Muscle of arm (tissue), 14 donors: ENCODE results near the gene ATAD3B. TPM values are rescaled to one million over a fixed set of nuclear protein-coding genes. Genes with fewer than 3 reads are reported as not detected.
"Not testable (repeated sequence)": the region's sequence is repeated elsewhere in the genome, so short reads cannot be mapped to it uniquely, and the experiment has no call there.

Experiments used
- DNase-seq: peaks from one replicate; pipeline ENCODE4 v3.0.0-alpha.2; 2013
- long read RNA-seq, 11 donors: transcript quantifications; one replicate each; lab custom pipeline, GENCODE V29; 2026
- polyA plus RNA-seq, 12 donors: library from polyadenylated mRNA; unstranded; fragments of 120-200 nt; gene quantifications; one replicate each; pipeline ENCODE4 v1.2.1, GENCODE V29; 2013; ENCODE audit not compliant: insufficient read length in 12 of 12

ATAD3B gene, protein sequence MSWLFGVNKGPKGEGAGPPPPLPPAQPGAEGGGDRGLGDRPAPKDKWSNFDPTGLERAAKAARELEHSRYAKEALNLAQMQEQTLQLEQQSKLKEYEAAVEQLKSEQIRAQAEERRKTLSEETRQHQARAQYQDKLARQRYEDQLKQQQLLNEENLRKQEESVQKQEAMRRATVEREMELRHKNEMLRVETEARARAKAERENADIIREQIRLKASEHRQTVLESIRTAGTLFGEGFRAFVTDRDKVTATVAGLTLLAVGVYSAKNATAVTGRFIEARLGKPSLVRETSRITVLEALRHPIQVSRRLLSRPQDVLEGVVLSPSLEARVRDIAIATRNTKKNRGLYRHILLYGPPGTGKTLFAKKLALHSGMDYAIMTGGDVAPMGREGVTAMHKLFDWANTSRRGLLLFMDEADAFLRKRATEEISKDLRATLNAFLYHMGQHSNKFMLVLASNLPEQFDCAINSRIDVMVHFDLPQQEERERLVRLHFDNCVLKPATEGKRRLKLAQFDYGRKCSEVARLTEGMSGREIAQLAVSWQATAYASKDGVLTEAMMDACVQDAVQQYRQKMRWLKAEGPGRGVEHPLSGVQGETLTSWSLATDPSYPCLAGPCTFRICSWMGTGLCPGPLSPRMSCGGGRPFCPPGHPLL
- 10 to 100 TPM in 7 of 12 donors, 1 to 10 TPM in 4, not detected in 1; 5.7 to 50.0 (median 10.4) TPM for polyA plus RNA-seq
- long read RNA-seq, donor 1 = 0 reads
- long read RNA-seq, donor 2, partial matches to known transcripts = 0 of 1 reads
- long read RNA-seq, donor 2, other reads (novel, unspliced or antisense) = 0 of 1 reads
- long read RNA-seq, donor 3 = 0 reads
- long read RNA-seq, donor 4 = 0 reads
- long read RNA-seq, donor 5, partial matches to known transcripts = 5 of 5 reads
- long read RNA-seq, donor 5, other reads (novel, unspliced or antisense) = 0 of 5 reads
- long read RNA-seq, donor 6, partial matches to known transcripts = 0 of 1 reads
- long read RNA-seq, donor 6, other reads (novel, unspliced or antisense) = 0 of 1 reads
- long read RNA-seq, donor 7, full-length matches to known transcripts = 1 of 1 reads
- long read RNA-seq, donor 7, partial matches to known transcripts = 0 of 1 reads
- long read RNA-seq, donor 7, other reads (novel, unspliced or antisense) = 0 of 1 reads
- long read RNA-seq, donor 8, full-length matches to known transcripts = 3 of 3 reads
- long read RNA-seq, donor 8, partial matches to known transcripts = 0 of 3 reads
- long read RNA-seq, donor 8, other reads (novel, unspliced or antisense) = 0 of 3 reads
- long read RNA-seq, donor 9, full-length matches to known transcripts = 1 of 1 reads
- long read RNA-seq, donor 9, partial matches to known transcripts = 0 of 1 reads
- long read RNA-seq, donor 9, other reads (novel, unspliced or antisense) = 0 of 1 reads
- long read RNA-seq, donor 10, full-length matches to known transcripts = 2 of 2 reads
- long read RNA-seq, donor 10, partial matches to known transcripts = 0 of 2 reads
- long read RNA-seq, donor 10, other reads (novel, unspliced or antisense) = 0 of 2 reads
- long read RNA-seq, donor 11, partial matches to known transcripts = 0 of 3 reads
- long read RNA-seq, donor 11, other reads (novel, unspliced or antisense) = 0 of 3 reads

DNA sequence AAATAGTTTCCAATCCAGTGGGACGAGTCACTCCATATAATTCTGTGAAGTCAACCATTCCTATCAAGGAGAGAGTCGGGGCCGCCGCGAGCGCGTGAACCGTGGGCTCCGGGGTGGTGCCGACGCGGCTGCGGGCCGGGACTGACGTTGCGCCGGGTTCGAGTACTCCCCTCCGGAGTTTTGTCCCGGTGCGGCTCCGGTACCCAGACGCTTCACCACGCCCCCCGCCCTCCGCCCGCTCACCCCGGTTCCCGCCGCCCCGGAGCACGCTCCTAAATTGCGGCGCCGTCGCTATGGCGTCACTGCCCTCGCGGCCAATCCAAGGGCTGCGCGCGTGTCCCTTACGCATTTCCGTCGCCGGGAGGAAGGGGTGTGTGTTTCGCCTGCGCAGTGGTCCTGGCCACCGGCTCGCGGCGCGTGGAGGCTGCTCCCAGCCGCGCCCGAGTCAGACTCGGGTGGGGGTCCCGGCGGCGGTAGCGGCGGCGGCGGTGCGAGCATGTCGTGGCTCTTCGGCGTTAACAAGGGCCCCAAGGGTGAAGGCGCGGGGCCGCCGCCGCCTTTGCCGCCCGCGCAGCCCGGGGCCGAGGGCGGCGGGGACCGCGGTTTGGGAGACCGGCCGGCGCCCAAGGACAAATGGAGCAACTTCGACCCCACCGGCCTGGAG, at the start of gene ATAD3B:
Gene ATAD3B (plus strand): TSS at position 377 of the 664 bp plus-strand sequence. CDS start 120 bp downstream, at position 497.
- peak; percentile 95 for DNase-seq

DNA sequence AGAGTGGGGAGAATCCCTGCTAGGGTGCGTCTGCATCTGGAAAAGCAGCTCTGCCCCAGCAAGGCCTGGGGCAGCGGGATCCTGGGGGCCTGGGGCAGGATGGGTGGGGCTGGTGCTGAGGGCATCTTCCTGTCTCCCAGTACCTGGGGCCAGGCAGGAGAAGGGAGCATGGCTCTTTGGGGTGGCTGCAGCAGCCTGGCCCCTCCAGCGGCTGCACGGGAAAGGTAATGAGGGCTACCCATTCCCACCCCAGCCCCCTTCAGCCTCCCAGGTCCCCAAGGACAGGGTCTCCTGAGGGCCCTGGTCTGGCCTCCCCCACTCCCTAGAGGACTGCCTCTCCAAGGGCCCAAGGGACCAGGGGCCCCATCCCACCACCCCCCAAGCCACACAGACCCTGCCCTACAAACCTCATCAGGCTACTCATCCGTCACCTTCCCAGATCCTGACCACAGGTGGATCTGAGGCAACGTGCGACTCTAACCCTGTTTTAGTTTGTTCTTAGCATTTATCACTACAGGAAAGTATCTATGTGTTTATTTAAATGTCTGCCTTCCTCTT, 49.6 kb upstream of the ATAD3B start:
- DNase-seq = no peak

DNA sequence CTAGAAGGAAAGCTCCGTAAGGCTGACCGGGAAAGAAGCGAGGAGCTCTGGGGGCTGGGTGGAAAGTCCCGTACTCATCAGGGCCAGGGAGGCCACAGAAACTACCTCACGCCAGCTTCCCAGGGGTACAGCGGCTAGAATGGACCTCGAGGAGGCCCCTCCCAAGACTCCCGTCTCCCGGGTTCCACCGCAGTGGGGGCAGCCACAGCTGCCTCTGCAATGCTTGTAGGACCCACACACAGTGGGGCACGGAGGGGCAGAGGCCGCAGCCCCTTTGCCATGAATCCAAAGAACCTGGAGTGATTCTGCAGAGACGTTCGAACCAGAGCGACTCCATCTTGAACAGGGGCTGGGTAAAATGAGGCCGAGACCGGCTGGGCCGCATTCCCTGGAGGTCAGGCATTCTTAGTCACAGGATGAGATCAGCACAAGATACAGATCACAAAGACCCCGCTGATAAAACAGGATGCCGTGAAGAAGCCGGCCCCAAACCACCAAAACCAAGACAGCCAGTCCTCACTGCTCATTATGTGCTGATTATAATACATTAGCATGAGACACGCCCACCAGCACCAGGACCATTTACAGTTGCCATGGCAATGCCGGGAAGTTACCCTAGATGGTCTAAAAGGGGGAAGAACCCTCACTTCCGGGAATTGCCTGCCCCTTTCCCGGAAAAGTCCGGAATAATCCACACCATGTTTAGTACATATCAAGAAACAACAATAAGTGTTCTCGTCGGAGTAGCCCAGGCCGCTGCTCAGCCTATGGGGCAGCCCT, 48.9 kb upstream of the ATAD3B start:
- no peak for DNase-seq

DNA sequence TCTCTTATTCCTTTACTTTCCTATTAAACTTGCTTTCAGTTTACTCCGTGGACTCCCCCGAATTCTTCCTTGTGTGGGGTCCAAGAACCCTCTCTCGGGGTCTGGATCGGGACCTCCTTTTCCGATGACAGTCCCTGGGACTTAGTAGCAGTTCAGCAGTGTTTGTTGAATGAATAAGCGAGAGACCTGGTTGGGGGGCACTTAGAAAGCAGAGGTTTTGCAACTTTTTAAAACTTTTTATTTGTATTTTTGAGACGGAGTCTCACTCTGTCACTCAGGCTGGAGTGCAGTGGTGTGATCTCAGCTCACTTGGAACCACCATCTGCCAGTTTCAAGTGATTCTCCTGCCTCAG, 48.3 kb upstream of the ATAD3B start:
- no peak for DNase-seq

DNA sequence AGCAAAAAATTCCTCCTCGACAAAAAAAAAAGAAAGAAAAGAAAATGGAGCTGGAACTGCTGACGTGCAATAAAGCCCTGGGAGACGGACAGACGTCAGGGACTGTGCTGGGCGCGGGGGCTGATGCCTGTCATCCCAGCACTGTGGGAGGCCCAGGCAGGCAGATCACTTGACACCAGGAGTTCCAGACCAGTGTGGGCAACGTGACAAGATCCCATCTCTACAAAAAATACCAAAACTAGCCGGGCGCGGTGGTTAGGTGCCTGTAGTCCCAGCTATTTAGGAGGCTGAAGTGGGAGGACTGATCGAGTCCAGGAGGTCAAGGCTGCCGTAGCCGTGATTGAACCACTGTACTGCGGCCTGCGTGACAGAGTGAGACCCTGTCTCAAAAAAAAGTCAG, 46.9 kb upstream of the ATAD3B start:
- DNase-seq = no peak

DNA sequence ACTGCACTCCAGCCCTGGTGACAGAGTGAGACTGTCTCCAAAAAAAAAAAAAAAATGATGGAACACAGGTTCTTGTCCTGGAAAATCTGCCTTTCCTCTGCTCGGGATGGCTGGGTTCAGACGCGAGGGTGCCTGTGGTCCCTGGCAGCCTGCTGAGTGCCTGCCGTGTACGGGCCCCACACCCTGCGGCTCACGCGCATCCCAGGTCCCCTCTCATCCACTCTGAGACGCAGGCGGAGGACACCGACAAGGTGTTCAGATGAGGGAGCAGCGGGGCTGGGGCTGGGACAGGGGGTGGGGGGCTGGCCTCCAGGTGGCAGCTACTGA, 46.2 kb upstream of the ATAD3B start:
- DNase-seq = no peak

DNA sequence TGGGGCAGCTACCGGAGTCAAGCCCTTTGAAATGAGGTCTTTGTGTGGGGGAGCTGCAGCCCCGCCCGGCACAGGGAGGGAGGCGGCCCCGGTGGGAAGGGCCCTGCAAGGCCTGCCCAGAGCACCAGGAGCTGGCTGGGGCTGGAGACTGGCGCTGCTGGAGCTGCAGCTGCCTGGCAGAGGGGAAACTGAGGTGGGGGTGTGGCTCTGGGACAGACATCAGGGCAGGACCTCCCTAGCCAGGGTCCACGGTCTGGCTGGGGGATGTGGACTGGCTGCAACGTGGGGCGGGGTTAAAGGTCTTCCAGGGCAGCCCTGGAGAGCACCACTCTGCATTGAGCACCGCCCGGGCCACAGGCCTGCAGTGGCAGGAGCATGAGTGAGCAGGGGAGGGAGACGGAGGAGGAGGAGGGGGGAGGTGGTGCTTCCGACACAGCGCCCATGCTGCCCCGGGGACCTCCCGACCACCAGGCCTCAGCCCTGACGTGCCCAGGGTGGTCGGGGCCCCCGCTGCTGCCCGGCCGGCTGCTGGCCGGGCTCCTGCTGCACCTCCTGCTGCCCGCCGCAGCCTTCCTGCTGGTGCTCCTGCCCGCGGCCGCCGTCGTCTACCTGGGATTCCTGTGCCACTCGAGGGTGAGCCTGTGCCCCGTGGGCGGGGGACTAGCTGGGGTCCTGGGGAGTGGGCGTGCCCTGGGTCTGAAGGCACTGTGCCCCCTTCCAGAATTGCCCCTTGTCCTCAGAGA, 45.6 kb upstream of the ATAD3B start:
- DNase-seq = no peak

DNA sequence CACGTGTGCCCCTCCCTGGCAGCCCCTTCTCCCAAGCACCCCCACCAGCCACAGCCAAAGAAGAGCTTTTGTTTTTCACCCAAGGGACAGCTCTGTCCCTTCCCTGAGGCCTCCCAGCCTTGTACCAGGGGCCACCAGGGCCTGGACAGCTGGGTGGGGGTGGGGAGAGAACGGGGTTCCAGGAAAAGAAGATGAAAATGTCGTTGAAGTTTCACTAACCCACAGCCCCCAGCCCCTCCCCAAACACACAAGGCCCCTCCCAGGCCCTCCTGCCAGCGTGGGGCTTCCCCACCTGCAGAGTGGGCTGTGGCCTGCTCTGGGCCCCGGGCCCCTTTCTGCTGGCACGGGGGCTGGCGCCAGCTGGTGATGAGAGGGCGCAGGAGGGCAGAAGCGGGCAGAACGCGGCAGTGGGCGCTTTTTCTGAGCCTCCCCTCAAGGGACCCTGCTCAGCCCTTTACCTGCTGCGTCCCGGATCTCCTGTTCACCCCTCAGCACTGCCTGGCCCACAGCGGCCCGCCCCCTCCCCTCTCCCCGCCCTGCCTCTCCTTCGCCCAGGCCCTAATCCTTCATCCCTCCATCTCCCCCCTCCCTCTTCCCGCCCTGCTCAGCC, 45.0 kb upstream of the ATAD3B start:
- DNase-seq = no peak

DNA sequence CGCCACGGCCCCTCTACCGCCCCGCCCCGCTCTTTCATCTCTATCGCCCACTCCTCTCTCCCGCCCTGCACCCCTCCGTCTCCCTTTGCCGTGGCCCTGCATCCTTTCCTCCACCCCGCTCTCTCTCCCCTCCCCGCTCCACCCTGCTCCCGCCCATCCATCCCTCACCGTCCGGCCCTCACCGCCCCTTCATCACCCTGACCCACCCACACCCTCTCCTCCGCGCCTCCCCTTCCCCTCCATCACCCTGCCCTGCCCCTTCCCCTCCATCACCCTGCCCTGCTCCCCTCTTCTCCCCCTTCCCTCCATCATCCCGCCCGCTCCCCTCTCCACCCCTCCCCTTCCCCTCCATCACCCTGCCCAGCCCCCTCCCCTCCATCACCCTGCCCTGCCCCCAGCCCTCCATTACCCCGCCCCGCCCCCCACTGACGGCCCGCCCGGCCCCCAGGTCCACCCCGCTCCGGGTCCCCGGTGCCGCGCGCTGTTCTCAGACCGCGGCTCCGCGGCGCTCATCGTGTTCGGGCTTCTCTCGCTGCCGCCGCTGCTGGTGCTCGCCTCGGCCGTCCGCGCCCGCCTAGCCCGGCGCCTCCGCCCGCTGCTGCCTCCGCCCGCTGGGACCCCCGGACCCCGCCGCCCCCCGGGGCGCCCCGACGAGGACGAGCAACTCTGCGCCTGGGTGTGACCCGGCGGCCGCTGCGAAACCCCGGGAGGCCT, 44.3 kb upstream of the ATAD3B start:
- no peak for DNase-seq

DNA sequence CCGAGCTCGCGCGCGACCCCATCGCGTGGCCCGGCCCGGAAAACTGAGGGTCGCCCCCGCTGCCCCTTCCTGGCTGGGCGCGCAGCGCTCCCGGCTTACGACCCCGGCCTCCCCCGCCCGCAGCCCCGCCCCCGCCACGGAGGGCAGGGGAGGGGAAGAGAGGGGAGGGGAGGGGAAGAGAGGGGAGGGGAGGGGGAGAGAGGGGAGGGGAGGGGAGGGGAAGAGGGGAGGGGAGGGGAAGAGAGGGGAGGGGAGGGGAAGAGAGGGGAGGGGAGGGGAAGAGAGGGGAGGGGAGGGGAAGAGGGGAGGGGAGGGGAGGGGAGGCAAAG, 43.8 kb upstream of the ATAD3B start:
- DNase-seq = no peak

DNA sequence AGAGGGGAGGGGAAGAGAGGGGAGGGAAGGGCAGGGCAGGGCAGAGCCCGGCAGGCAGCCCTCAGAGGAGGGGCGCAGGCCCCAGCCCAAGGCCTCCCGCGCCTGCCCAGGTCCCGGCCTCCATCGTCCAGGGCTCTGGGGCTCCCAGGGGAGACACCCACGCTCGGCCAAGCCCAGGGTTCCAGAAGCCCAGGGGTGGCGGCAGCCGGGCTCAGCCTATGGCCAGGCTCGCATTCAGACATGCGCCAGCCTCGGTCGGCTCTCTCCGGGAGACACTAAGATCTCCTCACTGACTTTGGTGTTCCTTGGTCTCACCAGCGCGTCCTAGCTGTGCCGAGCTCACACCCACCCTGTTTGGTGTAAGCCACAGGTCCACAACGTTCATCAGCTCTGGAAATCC, 43.4 kb upstream of the ATAD3B start:
- DNase-seq = no peak

DNA sequence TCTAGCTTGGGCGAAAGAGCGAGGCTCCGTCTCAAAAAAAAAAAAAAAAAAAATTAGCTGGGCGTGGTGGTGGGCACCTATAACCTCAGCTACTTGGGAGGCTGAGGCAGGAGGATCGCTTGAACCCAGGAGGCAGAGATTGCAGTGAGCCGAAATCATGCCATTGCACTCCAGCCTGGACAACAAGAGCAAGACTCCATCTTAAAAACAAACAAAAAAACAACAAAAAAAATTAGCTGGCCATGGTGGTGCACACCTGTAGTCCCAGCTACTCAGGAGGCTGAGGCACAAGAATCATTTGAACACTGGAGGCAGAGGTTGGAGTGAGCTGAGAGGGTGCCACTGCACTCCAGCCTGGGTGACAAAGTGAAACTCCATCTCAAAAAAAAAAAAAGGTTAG, 42.6 kb upstream of the ATAD3B start:
- not testable (repeated sequence) for DNase-seq

DNA sequence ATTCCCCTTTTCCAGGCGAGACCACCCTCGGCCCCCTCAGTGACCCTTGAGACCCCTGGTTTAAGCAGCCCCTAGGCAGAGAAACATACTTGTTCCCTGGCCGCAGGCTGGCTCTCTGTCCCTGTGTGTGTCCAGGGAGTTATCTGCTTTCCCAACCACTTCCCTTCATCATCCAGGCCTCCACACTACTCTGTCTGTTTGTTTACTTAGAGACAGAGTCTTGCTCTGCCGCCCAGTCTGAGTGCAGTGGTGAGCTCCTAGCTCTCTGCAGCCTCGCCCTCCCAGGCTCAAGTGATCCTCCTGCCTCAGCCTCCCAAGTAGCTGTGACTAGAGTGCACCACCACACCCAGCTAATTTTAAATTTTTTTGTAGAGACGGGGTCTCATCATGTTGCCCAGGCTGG, 41.9 kb upstream of the ATAD3B start:
- DNase-seq = no peak

DNA sequence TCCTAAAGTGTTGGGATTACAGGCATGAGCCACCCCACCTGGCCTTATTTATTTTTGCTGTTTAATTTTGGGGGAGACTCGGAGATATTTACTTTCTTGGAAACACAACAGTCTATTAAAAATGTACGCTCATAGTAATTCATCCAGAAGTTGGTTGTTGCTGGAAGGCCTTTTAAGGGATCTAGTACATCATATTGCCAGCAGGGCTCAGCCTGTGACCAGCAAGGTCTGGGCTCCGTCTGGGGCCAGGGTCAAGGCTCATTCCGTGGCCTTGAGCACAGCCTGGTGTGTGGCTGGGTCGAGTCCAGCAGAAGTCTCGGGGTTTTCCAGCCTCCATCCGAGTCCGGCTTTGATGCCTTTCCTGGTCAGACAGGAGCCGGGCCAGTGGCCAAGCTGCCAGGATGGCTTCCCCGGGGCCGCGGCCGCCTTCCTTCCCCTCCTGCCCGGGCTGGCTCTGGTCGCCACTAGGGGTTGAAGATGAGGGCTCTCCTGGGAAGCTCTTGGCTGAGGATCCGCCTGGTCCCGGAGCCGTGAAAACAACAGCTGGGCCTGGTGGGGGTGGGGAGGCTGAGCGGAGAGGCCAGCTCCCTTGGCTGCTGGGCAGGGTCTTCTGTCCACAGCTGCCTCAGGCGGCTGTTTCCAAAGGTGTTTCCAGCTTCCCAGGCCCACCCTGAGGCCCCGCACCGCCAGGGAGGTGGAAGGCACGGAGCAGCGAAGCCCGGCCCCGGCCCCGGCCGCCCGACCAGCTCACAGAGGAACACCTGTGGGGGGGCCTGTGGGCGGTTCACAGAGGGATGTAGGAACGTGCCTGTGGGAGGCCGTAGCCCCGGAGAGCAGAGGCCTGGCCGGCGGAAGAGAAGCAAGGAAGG, 41.2 kb upstream of the ATAD3B start:
- peak; percentile 86 for DNase-seq

DNA sequence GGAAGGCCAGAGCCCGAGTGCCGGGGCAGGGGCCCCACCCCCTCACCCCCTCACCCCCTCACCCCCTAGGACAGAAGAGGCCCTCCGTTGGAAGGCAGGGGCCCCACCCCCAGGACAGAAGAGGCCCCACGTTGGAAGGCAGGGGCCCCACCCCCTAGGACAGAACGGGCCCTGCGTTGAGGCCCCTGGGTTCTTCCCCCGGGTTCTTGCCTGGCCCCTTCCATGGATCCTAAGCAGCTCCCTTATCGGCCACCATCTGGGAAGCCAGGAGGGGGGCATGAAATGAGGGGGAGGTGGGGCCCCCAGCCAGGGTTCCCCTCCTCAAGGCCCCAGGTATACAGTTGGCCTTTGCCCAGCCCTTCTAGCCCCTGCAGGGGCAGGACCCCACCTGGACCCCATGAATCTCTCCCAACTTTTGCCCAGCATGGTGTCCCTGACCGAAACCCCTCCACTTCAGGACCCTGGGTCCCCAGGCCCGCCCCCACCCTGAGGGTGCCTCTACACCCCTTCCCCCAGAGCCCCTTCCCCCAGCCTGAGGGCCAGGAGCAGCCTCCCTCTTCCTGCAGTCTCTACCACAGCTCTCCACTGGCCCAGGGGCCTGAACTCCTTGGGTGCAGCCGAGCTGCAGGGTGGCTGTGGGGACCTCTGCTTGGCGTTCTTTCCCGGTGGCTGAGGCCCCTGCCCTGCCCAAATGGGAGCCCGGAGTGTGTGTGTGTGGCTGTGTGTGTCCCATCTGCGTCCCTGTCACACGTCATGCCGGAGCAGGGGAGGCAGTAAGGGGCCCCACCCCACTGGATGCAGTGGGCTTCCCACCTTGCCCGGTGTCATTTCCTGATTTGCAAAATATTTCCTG, 40.3 kb upstream of the ATAD3B start:
- no peak for DNase-seq

DNA sequence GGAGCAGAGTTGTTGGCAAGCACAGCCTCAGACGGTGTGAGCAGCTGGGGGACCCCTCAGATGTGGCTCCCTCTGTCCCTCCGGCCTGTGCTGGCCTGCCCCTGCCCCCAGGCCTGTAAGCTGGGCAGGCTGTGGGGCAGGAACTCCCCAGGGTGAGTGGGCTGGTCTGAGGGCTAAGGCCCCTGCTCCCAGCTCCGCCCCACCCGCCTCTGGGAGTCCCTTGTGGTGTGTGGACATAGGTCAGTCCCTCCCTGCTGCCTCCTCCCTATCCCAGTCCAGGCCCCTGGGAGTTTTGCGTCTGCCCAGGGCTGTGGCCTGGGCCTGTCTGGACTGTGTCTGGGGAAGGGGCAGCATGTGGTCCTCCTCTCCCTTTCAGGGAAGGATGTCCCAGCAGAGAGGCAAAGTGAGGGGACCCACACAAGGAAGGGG, 39.7 kb upstream of the ATAD3B start:
- no peak for DNase-seq
